ENCODE measurements around the gene GPATCH8. TPM values are rescaled to one million over a fixed set of nuclear protein-coding genes. Genes with fewer than 3 reads are reported as not detected.

Gene GPATCH8
- total and polyA plus RNA-seq, 10 of the 15 experiments (the other 5 are each of a cell fraction or from before 2014, with no cell fraction given) = 11.7 to 45.1 (median 21.3) TPM

- Histone ChIP-seq H3K27ac (ENCODE audit: control insufficient read depth, insufficient read depth) (no peak overlapping the region), H3K4me1 (ENCODE audit: control insufficient read depth, insufficient read depth, low read length) (peaks cover 9% of the 10 kb centered on the region), H3K27me3 (replicated peaks in 1 of 2; ENCODE audit: control insufficient read depth in 2 of 2, insufficient read depth in 2 of 2, low read length in 1 of 2) (no peaks in the 10 kb centered on the region; a peak in 1 of 4 replicates), H4K20me1 (ENCODE audit: control insufficient read depth, insufficient read depth) (no peaks in the 10 kb centered on the region), H3K4me2 (ENCODE audit: control insufficient read depth, insufficient read depth) (no peak overlapping the region), H3K36me3 (ENCODE audit: control insufficient read depth in 2 of 2, insufficient read depth in 2 of 2, low read length in 1 of 2) (no peaks in the 10 kb centered on the region), H2AFZ (ENCODE audit: control insufficient read depth, low read depth, low read length) (no peak overlapping the region), H3K9ac (ENCODE audit: control insufficient read depth, insufficient read depth, low read length) (no peak overlapping the region), H3K4me3 (no peak overlapping the region), H3K9me3 (replicated peaks; ENCODE audit: control insufficient read depth, insufficient read depth, low read length) (no peaks in the 10 kb centered on the region; the same call in 2 of the 3 replicates), H3K79me2 (ENCODE audit: control insufficient read depth, insufficient read depth, low read length) (no peaks in the 10 kb centered on the region)
- TF ChIP-seq SREBF1 (IDR thresholded peaks at IDR 0.05; ENCODE audit: low read length) = no peak
- TF ChIP-seq, protein P1, sequence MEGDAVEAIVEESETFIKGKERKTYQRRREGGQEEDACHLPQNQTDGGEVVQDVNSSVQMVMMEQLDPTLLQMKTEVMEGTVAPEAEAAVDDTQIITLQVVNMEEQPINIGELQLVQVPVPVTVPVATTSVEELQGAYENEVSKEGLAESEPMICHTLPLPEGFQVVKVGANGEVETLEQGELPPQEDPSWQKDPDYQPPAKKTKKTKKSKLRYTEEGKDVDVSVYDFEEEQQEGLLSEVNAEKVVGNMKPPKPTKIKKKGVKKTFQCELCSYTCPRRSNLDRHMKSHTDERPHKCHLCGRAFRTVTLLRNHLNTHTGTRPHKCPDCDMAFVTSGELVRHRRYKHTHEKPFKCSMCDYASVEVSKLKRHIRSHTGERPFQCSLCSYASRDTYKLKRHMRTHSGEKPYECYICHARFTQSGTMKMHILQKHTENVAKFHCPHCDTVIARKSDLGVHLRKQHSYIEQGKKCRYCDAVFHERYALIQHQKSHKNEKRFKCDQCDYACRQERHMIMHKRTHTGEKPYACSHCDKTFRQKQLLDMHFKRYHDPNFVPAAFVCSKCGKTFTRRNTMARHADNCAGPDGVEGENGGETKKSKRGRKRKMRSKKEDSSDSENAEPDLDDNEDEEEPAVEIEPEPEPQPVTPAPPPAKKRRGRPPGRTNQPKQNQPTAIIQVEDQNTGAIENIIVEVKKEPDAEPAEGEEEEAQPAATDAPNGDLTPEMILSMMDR (IDR thresholded peaks at IDR 0.05 in 2 of 3, conservative IDR thresholded peaks at IDR 0.05 in 1 of 3; ENCODE audit: control insufficient read depth in 2 of 3, extremely low read depth in 1 of 3, insufficient read depth in 1 of 3, low read depth in 3 of 3, low read length in 3 of 3) = peak; percentile 17 to 62 (median 57); a peak in 5 of 6 replicates
- intact Hi-C loops (cut with micrococcal nuclease; ENCODE audit: unreplicated experiment) = no loop called here
- RAD21 ChIA-PET (ENCODE audit: unreplicated experiment) = interaction anchor here (1.2 kb wide), 1 partner anchor 26 kb away, joined by 3 read pairs; no protein-coding TSS in a partner anchor
- CTCF ChIA-PET = interaction anchor here (0.7 to 2.4 kb wide), 12 partner anchors 9 to 172 kb away, joined by 3 to 8 read pairs (median 4); partner anchors contain the start of gene FAM171A2
- 39% methylated on average over 5 of the region's 5 CpGs for WGBS (ENCODE audit: insufficient coverage, insufficient replicate concordance, low lambda C conversion rate, missing lambda C conversion rate)
- FAIRE-seq = no peak
- SMC1A ChIA-PET (ENCODE audit: uncharacterized antibody, unreplicated experiment) = no interaction called here
- in situ Hi-C loops (cut with MboI) = no loop called here
- no peak for DNase-seq (ENCODE audit: low read depth, low spot score)
- POLR2A ChIA-PET = interaction anchor here (0.6 kb wide), 1 partner anchor 707 kb away, joined by 4 read pairs; no protein-coding TSS in a partner anchor
- ATAC-seq = peak; percentile 81
- BruUV-seq (replicated peaks) = no TSS peak
Measured at GRCh38 chr17:44376124-44376523, 127.1 kb downstream of the GPATCH8 start.

DNA sequence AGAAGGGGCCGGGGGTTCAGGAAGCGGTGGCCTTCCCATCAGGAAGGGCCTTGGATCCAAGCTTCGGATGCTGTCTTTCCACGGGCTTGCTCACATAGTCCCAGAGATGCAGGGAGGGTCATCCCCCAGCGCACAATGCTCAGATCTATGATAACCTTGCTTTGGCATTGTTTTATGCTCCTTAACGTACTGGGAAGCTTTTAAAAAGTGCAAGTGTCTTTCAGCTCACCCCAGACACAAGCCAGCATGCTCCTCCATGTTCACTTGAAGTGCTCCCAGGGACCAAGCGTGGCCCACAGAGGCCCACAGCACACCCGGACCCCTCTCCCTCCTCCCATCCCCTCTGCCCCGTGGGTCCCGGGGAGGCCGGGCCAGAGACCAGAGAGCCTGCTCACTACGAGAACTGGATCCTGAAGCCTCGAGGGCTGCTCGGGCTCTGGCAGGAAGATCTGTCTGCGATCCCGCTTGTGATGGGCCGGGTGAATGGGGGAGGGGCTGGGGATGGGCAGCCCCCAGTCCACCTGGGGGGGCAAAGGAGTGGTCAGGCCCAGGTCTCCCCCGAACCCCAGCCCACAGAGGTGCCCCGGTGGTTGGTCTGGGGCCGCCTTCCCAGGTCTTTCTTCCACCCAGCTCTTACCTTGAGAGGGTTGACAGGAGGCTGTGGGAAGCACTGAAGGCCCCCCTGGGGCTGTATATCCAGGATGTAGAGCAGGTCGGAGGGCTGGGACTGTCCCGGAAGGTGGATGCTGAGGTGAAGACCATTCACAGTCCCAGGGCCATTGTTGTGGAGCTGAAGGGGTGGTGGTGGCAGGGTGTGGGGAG lies 127.8 kb downstream of the GPATCH8 start:
- H4K20me1 ChIP-seq (ENCODE audit: control insufficient read depth, insufficient read depth) = no peaks in the 10 kb centered on the region
- POLR2A ChIA-PET = no interaction called here
- ATAC-seq = peak; percentile 45
- in situ Hi-C loops (cut with MboI) (no loop called here), intact Hi-C loops (cut with micrococcal nuclease; ENCODE audit: unreplicated experiment) (no loop called here)
- CTCF ChIA-PET = interaction anchor here (0.7 to 2.4 kb wide), 13 partner anchors 8 to 172 kb away, joined by 3 to 8 read pairs (median 4); partner anchors contain the start of gene FAM171A2
- SMC1A ChIA-PET (ENCODE audit: uncharacterized antibody, unreplicated experiment) = no interaction called here
- H3K36me3 ChIP-seq (ENCODE audit: control insufficient read depth in 2 of 2, insufficient read depth in 2 of 2, low read length in 1 of 2) = no peaks in the 10 kb centered on the region
- no peak overlapping the region for H3K4me2 ChIP-seq (ENCODE audit: control insufficient read depth, insufficient read depth)
- no peak overlapping the region for H3K9ac ChIP-seq (ENCODE audit: control insufficient read depth, insufficient read depth, low read length)
- BruUV-seq (replicated peaks) = no TSS peak
- RAD21 ChIA-PET (ENCODE audit: unreplicated experiment) = interaction anchor here (1.2 kb wide), 1 partner anchor 25 kb away, joined by 3 read pairs; no protein-coding TSS in a partner anchor
- H3K27me3 ChIP-seq (replicated peaks in 1 of 2; ENCODE audit: control insufficient read depth in 2 of 2, insufficient read depth in 2 of 2, low read length in 1 of 2) = no peaks in the 10 kb centered on the region; a peak in 1 of 4 replicates
- no peak overlapping the region for H3K27ac ChIP-seq (ENCODE audit: control insufficient read depth, insufficient read depth)
- no peak for DNase-seq (ENCODE audit: low read depth, low spot score)
- 43% methylated on average over 22 of the region's 22 CpGs for WGBS (ENCODE audit: insufficient coverage, insufficient replicate concordance, low lambda C conversion rate, missing lambda C conversion rate)
- H2AFZ ChIP-seq (ENCODE audit: control insufficient read depth, low read depth, low read length) = no peak overlapping the region
- no peak for FAIRE-seq
- no peaks in the 10 kb centered on the region for H3K79me2 ChIP-seq (ENCODE audit: control insufficient read depth, insufficient read depth, low read length)
- no peak overlapping the region for H3K4me3 ChIP-seq
- H3K4me1 ChIP-seq (ENCODE audit: control insufficient read depth, insufficient read depth, low read length) = peaks cover 9% of the 10 kb centered on the region
- H3K9me3 ChIP-seq (replicated peaks; ENCODE audit: control insufficient read depth, insufficient read depth, low read length) = no peaks in the 10 kb centered on the region; the same call in 2 of the 3 replicates
- no peak for TF ChIP-seq SREBF1 (IDR thresholded peaks at IDR 0.05; ENCODE audit: low read length)
- TF ChIP-seq ESRRA (IDR thresholded peaks at IDR 0.05; ENCODE audit: low read length) = no peak
- no peak for TF ChIP-seq YY1 (IDR thresholded peaks at IDR 0.05; ENCODE audit: low read depth, low read length)
- TF ChIP-seq E4F1 (IDR thresholded peaks at IDR 0.05; ENCODE audit: borderline replicate concordance, partially characterized antibody) = no peak
- TF ChIP-seq ZNF217 (IDR thresholded peaks at IDR 0.05) = no peak
- no peak for TF ChIP-seq RFX5 (IDR thresholded peaks at IDR 0.05; ENCODE audit: low read depth, low read length)
- no peak for TF ChIP-seq POLR2AphosphoS2 (IDR thresholded peaks at IDR 0.05; ENCODE audit: low read depth, low read length)
- TF ChIP-seq MLLT1 (IDR thresholded peaks at IDR 0.05) = no peak

Measured in GM12878 (cell line).